K562 (cell line): ENCODE measurements around the gene BRPF1. TPM values are rescaled to one million over a fixed set of nuclear protein-coding genes. Genes with fewer than 3 reads are reported as not detected.

ENCODE experiments used
- ARHGAP35 ChIP-seq: fragments of 450-650 bp; IDR thresholded peaks from 2 replicates; pipeline ENCODE4 v1.6.1; 2018; ENCODE audit not compliant: partially characterized antibody
- BCOR ChIP-seq: fragments of 450-650 bp; IDR thresholded peaks from 2 replicates; pipeline ENCODE4 v1.6.1; 2016
- E2F8 ChIP-seq: fragments of 450-650 bp; IDR thresholded peaks from 2 replicates; pipeline ENCODE4 v1.7.1; 2018; ENCODE audit warnings: mild to moderate bottlenecking, low read depth; ENCODE audit not compliant: partially characterized antibody
- ERF ChIP-seq: fragments of 450-650 bp; formaldehyde crosslinking; IDR thresholded peaks from 2 replicates; pipeline ENCODE4 v1.4.0; 2020; ENCODE audit warnings: mild to moderate bottlenecking, mixed read lengths
- ETV5 ChIP-seq: sonication (generic); formaldehyde crosslinking; IDR thresholded peaks from 2 replicates; pipeline ENCODE4 v1.4.0; 2020; ENCODE audit warnings: low read depth, mild to moderate bottlenecking, missing genetic modification reagents
- HDGF ChIP-seq: fragments of 450-650 bp; IDR thresholded peaks from 2 replicates; pipeline ENCODE4 v1.6.1; 2016
- MAFG ChIP-seq: fragments of 450-650 bp; conservative IDR thresholded peaks from 2 replicates; pipeline ENCODE4 v1.6.1; 2016; ENCODE audit warnings: missing genetic modification characterization, missing compliant biosample characterization
- MAZ ChIP-seq, 2 experiments: fragments of 450-650 bp in 1 of 2; sonication (generic) in 1 of 2; formaldehyde crosslinking; IDR thresholded peaks in 1 of 2; conservative IDR thresholded peaks in 1 of 2; 2 replicates each; pipeline versions ENCODE4 v1.4.0 to v1.5.0; 2020; ENCODE audit warnings: mild to moderate bottlenecking in 1 of 2, missing genetic modification reagents in 1 of 2
- PKNOX1 ChIP-seq: fragments of 450-650 bp; IDR thresholded peaks from 2 replicates; pipeline ENCODE4 v1.6.1; 2016
- SPI1 ChIP-seq: IDR thresholded peaks from 2 replicates; pipeline ENCODE4 v1.6.1; 2011; ENCODE audit warnings: low read depth, low read length, control low read depth, borderline replicate concordance
- SUPT5H ChIP-seq: fragments of 450-650 bp; IDR thresholded peaks from 2 replicates; pipeline ENCODE4 v1.6.1; 2016
- ZBTB11 ChIP-seq, 3 experiments: fragments of 200-800 bp in 1 of 3; fragments of 250-450 bp in 1 of 3; fragments of 450-650 bp in 1 of 3; sonication (Bioruptor Pico) in 1 of 3; sonication (Bioruptor generic) in 1 of 3; formaldehyde crosslinking in 1 of 3; IDR thresholded peaks; 2 replicates each; pipeline versions ENCODE4 v1.6.1 to v1.8.0; 2016 to 2022; ENCODE audit warnings: mild to moderate bottlenecking in 2 of 3, missing genetic modification characterization in 2 of 3, missing compliant biosample characterization in 1 of 3, moderate library complexity in 1 of 3
- ZBTB9 ChIP-seq: fragments of 450-650 bp; formaldehyde crosslinking; IDR thresholded peaks from 2 replicates; pipeline ENCODE4 v1.4.0; 2020; ENCODE audit warnings: mild to moderate bottlenecking, moderate library complexity
- ZFX ChIP-seq: sonication (generic); formaldehyde crosslinking; IDR thresholded peaks from 2 replicates; pipeline ENCODE4 v1.8.0; 2022; ENCODE audit warnings: mild to moderate bottlenecking, missing genetic modification reagents, moderate library complexity
- polyA plus RNA-seq, 8 experiments: library from polyadenylated mRNA; depleted of rRNA in 4 of 8; stranded (reverse) in 5 of 8; unstranded in 3 of 8; fragments of >200 nt; fragmentation: Nextera tagmentation in 2 of 8; fragmentation: Illumina TruSeq in 1 of 8; extraction: Ambion mirVana in 2 of 8; extraction: Trizol in 1 of 8; gene quantifications; 2 replicates each; pipeline versions ENCODE4 v1.2.1 to v1.2.3, GENCODE V29; 2011 to 2014; ENCODE audit warnings: inconsistent platforms in 1 of 8, missing spikeins in 1 of 8
- total RNA-seq, 7 experiments: library from RNA; depleted of rRNA in 6 of 7; stranded (reverse); fragments of >200 nt in 6 of 7; fragmentation: Illumina TruSeq in 2 of 7; extraction: Trizol in 2 of 7; gene quantifications; 2 replicates each; pipeline versions ENCODE4 v1.2.1 to v1.2.3, GENCODE V29; 2011 to 2021; ENCODE audit warnings: low replicate concordance in 1 of 7

Gene BRPF1
- total and polyA plus RNA-seq, 9 of the 15 experiments (the other 6 are each of a cell fraction or from before 2014, with no cell fraction given): 1.1 to 40.2 (median 23.5) TPM

GRCh38 chr3:9731206-9732079 lies at the start of gene BRPF1 (continued):
- peak; percentile 94 to 99 for TF ChIP-seq MAZ (CRISPR knock-in tag; conservative IDR thresholded peaks at IDR 0.05 in 1 of 2, IDR thresholded peaks at IDR 0.05 in 1 of 2)
- TF ChIP-seq ZFX (CRISPR knock-in tag): peak; percentile 63; the same call in 1 of the 2 replicates
- TF ChIP-seq ETV5 (CRISPR knock-in tag): peak; percentile 18; the same call in 1 of the 2 replicates
- TF ChIP-seq E2F8: peak; percentile 70
- peak in 1 of 3 experiments; percentile 47; a peak in 2 of 6 replicates for TF ChIP-seq ZBTB11 (CRISPR knock-in tag; IDR thresholded peaks at IDR 0.05)
- TF ChIP-seq HDGF: peak; percentile 12; the same call in 1 of the 2 replicates
- TF ChIP-seq ERF: peak; percentile 79; the same call in 1 of the 2 replicates
- TF ChIP-seq MAFG (tag): no peak
- no peak for TF ChIP-seq ARHGAP35
- TF ChIP-seq PKNOX1: peak; percentile 51
- TF ChIP-seq ZBTB9: peak; percentile 91
- TF ChIP-seq SUPT5H: peak; percentile 90
- peak; percentile 79 for TF ChIP-seq BCOR
- TF ChIP-seq SPI1: no peak
